BJ (cell line): Measurements from ENCODE around the gene POP4. TPM values are rescaled to one million over a fixed set of nuclear protein-coding genes. Genes with fewer than 3 reads are reported as not detected.

Experiments used
- CTCF ChIA-PET: fragments of 350-600 bp; formaldehyde crosslinking; extraction: SDS; loops from one replicate; lab custom pipeline; 2021; ENCODE audit warnings: antibody characterized with exemption, inconsistent platforms; lab: Yijun Ruan, JAX
- POLR2A ChIA-PET: fragments of 300-600 bp; sonication (Branson Sonifier 250); formaldehyde crosslinking; extraction: SDS; loops from one replicate; lab custom pipeline; 2021; ENCODE audit warnings: antibody characterized with exemption; lab: Charles Lee
- DNase-seq: peaks from one replicate; pipeline ENCODE4 v3.0.0-alpha.2; 2011; ENCODE audit warnings: low read depth
- H3K27me3 ChIP-seq: 2 replicates; pipeline ENCODE4 v1.6.0; 2011; ENCODE audit warnings: low read length; ENCODE audit not compliant: control insufficient read depth, insufficient read depth
- H3K36me3 ChIP-seq: 2 replicates; pipeline ENCODE4 v1.5.1; 2011; ENCODE audit warnings: low read length; ENCODE audit not compliant: control insufficient read depth, insufficient read depth
- H3K4me3 ChIP-seq: 2 replicates; pipeline ENCODE4 v1.5.1; 2011; ENCODE audit warnings: low read depth, mild to moderate bottlenecking, control low read depth, low read length
- polyA plus RNA-seq: library from polyadenylated mRNA; depleted of rRNA; stranded (reverse); fragments of >200 nt; gene quantifications from 2 replicates; pipeline ENCODE4 v1.2.3, GENCODE V29; 2011
- TF ChIP-seq, protein P1 (sequence below): IDR thresholded peaks from 2 replicates; pipeline ENCODE4 v1.5.1; 2011; ENCODE audit warnings: low read depth, mild to moderate bottlenecking, control low read depth, inconsistent platforms, low read length, moderate library complexity; ENCODE audit not compliant: insufficient read depth

Gene POP4
- polyA plus RNA-seq, 1 experiment, result 55.3 TPM

DNA sequence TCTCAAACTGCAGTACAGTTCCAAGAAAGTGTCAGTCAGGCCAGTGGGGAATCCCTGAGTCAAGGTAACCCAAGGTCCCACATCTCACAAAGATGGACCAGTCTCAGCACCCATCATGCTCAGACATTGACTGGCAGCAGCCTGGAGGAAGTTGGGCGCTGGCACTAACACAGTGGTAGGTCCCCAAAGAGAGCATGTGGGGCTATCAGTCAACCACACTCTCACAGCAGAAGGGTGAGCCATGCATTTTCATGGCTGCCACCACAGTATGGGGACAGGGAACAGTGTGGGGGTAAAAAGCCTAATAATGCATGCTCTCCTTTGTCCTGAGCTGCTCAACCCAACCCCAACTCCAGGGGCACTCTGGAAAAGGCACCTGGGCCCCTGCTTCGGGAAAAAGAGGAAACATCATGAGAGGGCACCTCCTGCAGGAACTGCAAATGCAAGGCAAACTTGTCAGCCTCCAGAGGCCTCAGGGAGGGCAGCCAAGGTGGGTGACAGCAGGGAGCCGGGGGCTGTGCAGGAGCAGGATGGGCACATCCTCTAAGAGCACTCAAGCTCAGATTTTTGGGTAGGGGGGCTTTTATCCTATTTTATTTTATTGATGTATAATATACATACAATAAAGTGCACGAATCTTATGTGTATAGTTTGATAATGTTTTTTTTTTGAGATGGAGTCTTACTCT, 49.7 kb downstream of the POP4 start:
- H3K36me3 ChIP-seq, result no peaks in the 10 kb centered on the region
- H3K27me3 ChIP-seq, result no peaks in the 10 kb centered on the region; the same call in 1 of the 2 replicates
- DNase-seq, result no peak
- TF ChIP-seq, protein P1, sequence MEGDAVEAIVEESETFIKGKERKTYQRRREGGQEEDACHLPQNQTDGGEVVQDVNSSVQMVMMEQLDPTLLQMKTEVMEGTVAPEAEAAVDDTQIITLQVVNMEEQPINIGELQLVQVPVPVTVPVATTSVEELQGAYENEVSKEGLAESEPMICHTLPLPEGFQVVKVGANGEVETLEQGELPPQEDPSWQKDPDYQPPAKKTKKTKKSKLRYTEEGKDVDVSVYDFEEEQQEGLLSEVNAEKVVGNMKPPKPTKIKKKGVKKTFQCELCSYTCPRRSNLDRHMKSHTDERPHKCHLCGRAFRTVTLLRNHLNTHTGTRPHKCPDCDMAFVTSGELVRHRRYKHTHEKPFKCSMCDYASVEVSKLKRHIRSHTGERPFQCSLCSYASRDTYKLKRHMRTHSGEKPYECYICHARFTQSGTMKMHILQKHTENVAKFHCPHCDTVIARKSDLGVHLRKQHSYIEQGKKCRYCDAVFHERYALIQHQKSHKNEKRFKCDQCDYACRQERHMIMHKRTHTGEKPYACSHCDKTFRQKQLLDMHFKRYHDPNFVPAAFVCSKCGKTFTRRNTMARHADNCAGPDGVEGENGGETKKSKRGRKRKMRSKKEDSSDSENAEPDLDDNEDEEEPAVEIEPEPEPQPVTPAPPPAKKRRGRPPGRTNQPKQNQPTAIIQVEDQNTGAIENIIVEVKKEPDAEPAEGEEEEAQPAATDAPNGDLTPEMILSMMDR, result no peak
- ChIA-PET POLR2A (no interaction called here), CTCF (no interaction called here)
- H3K4me3 ChIP-seq, result no peak overlapping the region

DNA sequence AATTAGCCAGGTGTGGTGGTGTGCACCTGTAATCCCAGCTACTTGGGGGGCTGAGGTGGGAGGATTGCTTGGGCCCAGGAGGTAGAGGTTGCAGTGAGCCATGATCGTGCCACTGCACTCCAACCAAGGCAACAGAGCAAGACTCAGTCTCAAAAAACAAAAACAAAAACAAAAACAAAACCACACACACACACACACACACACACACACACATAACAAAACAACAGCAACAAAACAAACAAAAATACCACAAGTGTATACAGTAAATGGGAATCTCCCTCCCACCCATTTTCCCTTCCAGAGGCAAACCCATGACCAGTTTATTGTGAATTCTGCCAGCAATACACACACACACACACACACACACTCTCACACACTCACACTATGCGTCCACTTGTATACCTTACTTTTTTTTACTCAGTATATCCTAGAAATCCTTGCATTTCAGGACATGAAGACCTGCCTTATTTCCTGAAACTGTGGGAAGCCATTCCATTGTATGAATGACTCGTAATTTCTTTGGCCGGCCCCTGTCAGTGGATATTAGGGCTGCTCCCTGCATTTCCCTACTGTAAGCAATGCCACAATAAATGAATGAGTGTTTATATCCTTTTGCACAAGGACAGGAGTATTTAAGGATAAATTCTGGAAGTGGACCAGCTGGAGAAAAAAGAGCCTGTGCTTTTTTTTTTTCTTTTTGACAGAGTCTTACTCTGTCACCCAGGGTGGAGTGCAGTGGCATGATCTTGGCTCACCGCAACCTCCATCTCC, 52.3 kb downstream of the POP4 start:
- ChIA-PET CTCF (interaction anchor here (0.7 kb wide), 2 partner anchors 13 to 21 kb away, joined by 3 read pairs; no protein-coding TSS in a partner anchor), POLR2A (no interaction called here)
- H3K36me3 ChIP-seq, result no peaks in the 10 kb centered on the region
- no peak for DNase-seq
- H3K4me3 ChIP-seq, result no peak overlapping the region
- TF ChIP-seq, protein P1, result no peak
- H3K27me3 ChIP-seq, result no peaks in the 10 kb centered on the region

DNA sequence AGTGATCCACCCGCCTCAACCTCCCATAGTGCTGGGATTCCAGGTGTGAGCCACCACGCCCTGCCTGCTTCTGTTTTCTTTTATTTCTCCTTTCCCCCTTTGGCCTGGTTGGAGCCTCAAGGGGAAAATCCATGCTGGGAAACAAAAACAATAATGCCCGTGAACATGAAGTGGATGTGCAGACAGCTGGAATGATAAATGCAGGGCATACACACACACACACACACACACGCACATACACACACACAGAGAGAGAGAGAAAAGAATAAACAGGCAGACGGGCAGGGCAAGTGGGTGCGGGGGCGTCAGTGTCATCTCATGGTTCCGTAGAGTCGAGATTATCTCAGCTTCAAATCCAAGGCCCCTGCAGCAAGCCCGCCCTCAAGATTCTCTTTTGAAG, 54.8 kb downstream of the POP4 start:
- Histone ChIP-seq H3K36me3 (no peaks in the 10 kb centered on the region), H3K27me3 (no peaks in the 10 kb centered on the region), H3K4me3 (no peak overlapping the region)
- TF ChIP-seq, protein P1, result no peak
- ChIA-PET POLR2A (no interaction called here), CTCF (interaction anchor here (1.4 to 10.1 kb wide), 3 partner anchors 10 to 50 kb away, joined by 3 to 62 read pairs (median 4); no protein-coding TSS in a partner anchor)
- DNase-seq, result no peak

DNA sequence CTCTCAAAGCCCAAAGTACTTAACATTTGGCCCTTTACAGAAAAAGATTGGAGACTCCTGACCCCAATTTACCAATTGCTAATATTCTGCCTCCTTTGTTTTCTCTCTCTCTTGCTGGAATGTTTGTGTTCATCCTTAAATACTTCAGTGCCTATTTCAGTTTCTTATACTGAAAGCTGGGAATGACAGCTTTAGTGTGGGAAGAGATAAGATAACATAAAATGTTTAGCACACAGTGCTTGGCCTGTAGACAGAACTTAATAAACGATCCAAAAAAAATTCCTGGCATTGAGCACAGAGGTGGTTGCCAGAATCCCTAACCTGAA, 56.2 kb downstream of the POP4 start:
- no peak for DNase-seq
- TF ChIP-seq, protein P1, result no peak
- Histone ChIP-seq H3K4me3 (peak overlapping the region; percentile 18), H3K36me3 (no peaks in the 10 kb centered on the region; the same call in 1 of the 2 replicates), H3K27me3 (no peaks in the 10 kb centered on the region)
- CTCF ChIA-PET, result interaction anchor here (0.6 to 10.1 kb wide), 9 partner anchors 15 to 1009 kb away, joined by 3 to 62 read pairs (median 5); partner anchors contain the start of gene POP4
- POLR2A ChIA-PET, result interaction anchor here (0.7 to 0.8 kb wide), 2 partner anchors 14 to 33 kb away, joined by 4 read pairs; no protein-coding TSS in a partner anchor
